Progenitor cell of endocrine pancreas (in vitro differentiated cells): ENCODE results near the gene GPSM3. TPM values are rescaled to one million over a fixed set of nuclear protein-coding genes. Genes with fewer than 3 reads are reported as not detected.

Source experiments
- DNase-seq: peaks from one replicate; pipeline ENCODE4 v3.0.0; 2021; ENCODE audit warnings: low spot score; ENCODE audit not compliant: unreplicated experiment
- H3K27ac Mint-ChIP-seq: 2 replicates; pipeline ENCODE4 v1.8.0; 2021; ENCODE audit warnings: mild to moderate bottlenecking, moderate library complexity, mixed read lengths
- H3K27me3 Mint-ChIP-seq: 2 replicates; pipeline ENCODE4 v1.8.0; 2021; ENCODE audit warnings: mixed read lengths
- H3K36me3 Mint-ChIP-seq: 2 replicates; pipeline ENCODE4 v1.8.0; 2022; ENCODE audit warnings: mixed read lengths; ENCODE audit not compliant: insufficient read depth
- H3K4me1 Mint-ChIP-seq: 2 replicates; pipeline ENCODE4 v1.8.0; 2021; ENCODE audit warnings: low read depth, mixed read lengths
- H3K4me3 Mint-ChIP-seq: 2 replicates; pipeline ENCODE4 v1.8.0; 2021; ENCODE audit warnings: low read depth, mild to moderate bottlenecking, moderate library complexity, mixed read lengths
- H3K9me3 Mint-ChIP-seq: 2 replicates; pipeline ENCODE4 v1.8.0; 2021; ENCODE audit warnings: low read depth, mixed read lengths
- CTCF ChIP-seq: fragments of 200-600 bp; sonication (generic); IDR thresholded peaks from one replicate; pipeline ENCODE4 v1.5.0; 2021; ENCODE audit warnings: antibody characterized with exemption, mild to moderate bottlenecking; ENCODE audit not compliant: unreplicated experiment
- total RNA-seq: library from RNA; stranded (reverse); gene quantifications from 2 replicates; pipeline ENCODE4 v1.2.1, GENCODE V29; 2021

The GPSM3 gene
- total RNA-seq, 1 donor from 2014 or later = 6.5 TPM

- Mint-ChIP-seq H3K4me3 (no peak overlapping the region), H3K9me3 (no peaks in the 10 kb centered on the region), H3K4me1 (no peaks in the 10 kb centered on the region), H3K27me3 (peaks cover 33% of the 10 kb centered on the region), H3K27ac (no peak overlapping the region), H3K36me3 (no peaks in the 10 kb centered on the region)
- DNase-seq = no peak
- TF ChIP-seq CTCF = no peak
Observed at GRCh38 chr6:32216998-32217397, 24.6 kb upstream of the GPSM3 start.

- H3K4me1 Mint-ChIP-seq = no peaks in the 10 kb centered on the region
- H3K27ac Mint-ChIP-seq = no peak overlapping the region
- H3K4me3 Mint-ChIP-seq = no peak overlapping the region
- no peak for DNase-seq
- no peaks in the 10 kb centered on the region for H3K36me3 Mint-ChIP-seq
- H3K27me3 Mint-ChIP-seq = peaks cover 34% of the 10 kb centered on the region
- TF ChIP-seq CTCF = no peak
- H3K9me3 Mint-ChIP-seq = no peaks in the 10 kb centered on the region
Observed at GRCh38 chr6:32216285-32216684, 23.8 kb upstream of the GPSM3 start.

- DNase-seq = no peak
- no peaks in the 10 kb centered on the region for H3K4me1 Mint-ChIP-seq
- no peaks in the 10 kb centered on the region for H3K36me3 Mint-ChIP-seq
- TF ChIP-seq CTCF = no peak
- no peak overlapping the region for H3K27ac Mint-ChIP-seq
- H3K4me3 Mint-ChIP-seq = no peak overlapping the region
- H3K27me3 Mint-ChIP-seq = peaks cover 33% of the 10 kb centered on the region
- no peaks in the 10 kb centered on the region for H3K9me3 Mint-ChIP-seq
Observed at GRCh38 chr6:32215617-32216016, 23.2 kb upstream of the GPSM3 start.

- no peaks in the 10 kb centered on the region for H3K36me3 Mint-ChIP-seq
- H3K4me1 Mint-ChIP-seq = no peaks in the 10 kb centered on the region
- DNase-seq = no peak
- no peaks in the 10 kb centered on the region for H3K9me3 Mint-ChIP-seq
- H3K4me3 Mint-ChIP-seq = no peak overlapping the region
- peaks cover 25% of the 10 kb centered on the region for H3K27me3 Mint-ChIP-seq
- H3K27ac Mint-ChIP-seq = no peak overlapping the region
- TF ChIP-seq CTCF = no peak
Observed at GRCh38 chr6:32214126-32214525, 21.7 kb upstream of the GPSM3 start.

- Mint-ChIP-seq H3K4me3 (no peak overlapping the region), H3K27ac (no peak overlapping the region), H3K27me3 (peaks cover 21% of the 10 kb centered on the region), H3K36me3 (no peaks in the 10 kb centered on the region), H3K4me1 (no peaks in the 10 kb centered on the region), H3K9me3 (no peaks in the 10 kb centered on the region)
- no peak for DNase-seq
- TF ChIP-seq CTCF = no peak
Observed at GRCh38 chr6:32213649-32214048, 21.2 kb upstream of the GPSM3 start.
